SK-N-SH (cell line): ENCODE results near the gene CNTLN.

Experiments used
- CTCF ChIP-seq: fragments of 200-600 bp; sonication (generic); IDR thresholded peaks from 2 replicates; pipeline ENCODE4 v1.6.1; 2017; ENCODE audit warnings: antibody characterized with exemption, mild to moderate bottlenecking, moderate library complexity
- EZH2phosphoT487 ChIP-seq: fragments of 200-600 bp; sonication (generic); IDR thresholded peaks from 2 replicates; pipeline ENCODE4 v1.6.1; 2017; ENCODE audit warnings: low read depth, mixed run types, mild to moderate bottlenecking, antibody characterized with exemption, moderate library complexity, borderline replicate concordance
- GATA2 ChIP-seq: sonication (generic); formaldehyde crosslinking; IDR thresholded peaks from 2 replicates; pipeline ENCODE4 v1.5.0; 2020; ENCODE audit warnings: mild to moderate bottlenecking, missing genetic modification reagents
- JUND ChIP-seq: IDR thresholded peaks from 2 replicates; pipeline ENCODE4 v1.4.0; 2012
- NFIC ChIP-seq: IDR thresholded peaks from 2 replicates; pipeline ENCODE4 v1.4.0; 2012; ENCODE audit warnings: borderline replicate concordance
- PBX3 ChIP-seq: IDR thresholded peaks from 2 replicates; pipeline ENCODE4; 2012
- POLR2AphosphoS5 ChIP-seq: IDR thresholded peaks from 2 replicates; pipeline ENCODE4 v1.6.1; 2012; ENCODE audit warnings: low read depth, low read length
- RAD21 ChIP-seq: IDR thresholded peaks from 2 replicates; pipeline ENCODE4 v1.6.1; 2012; ENCODE audit warnings: mild to moderate bottlenecking, low read length
- RCOR1 ChIP-seq: fragments of 150-350 bp; IDR thresholded peaks from 2 replicates; pipeline ENCODE4 v1.6.1; 2017; ENCODE audit warnings: antibody characterized with exemption, low read length
- REST ChIP-seq: IDR thresholded peaks from 2 replicates; pipeline ENCODE4 v1.6.1; 2012; ENCODE audit warnings: mild to moderate bottlenecking, low read depth, low read length, moderate library complexity
- RFX5 ChIP-seq: IDR thresholded peaks from 2 replicates; pipeline ENCODE4 v1.6.1; 2012; ENCODE audit warnings: mild to moderate bottlenecking, improper control_type of control experiment, low read length
- RXRA ChIP-seq: IDR thresholded peaks from 2 replicates; pipeline ENCODE4 v1.4.0; 2012; ENCODE audit warnings: low read depth, mild to moderate bottlenecking, borderline replicate concordance
- TAF1 ChIP-seq: IDR thresholded peaks from 2 replicates; pipeline ENCODE4 v1.6.1; 2012; ENCODE audit warnings: low read depth, mild to moderate bottlenecking, low read length, moderate library complexity, borderline replicate concordance

- TF ChIP-seq CTCF = no peak
- TF ChIP-seq POLR2AphosphoS5 = no peak
- TF ChIP-seq RCOR1 = no peak
- no peak for TF ChIP-seq RAD21
- no peak for TF ChIP-seq REST
- TF ChIP-seq RFX5 = no peak
- TF ChIP-seq RXRA = no peak
- TF ChIP-seq PBX3 = no peak
- TF ChIP-seq JUND = no peak
- no peak for TF ChIP-seq NFIC
- TF ChIP-seq GATA2 (CRISPR knock-in tag) = no peak
- no peak for TF ChIP-seq EZH2phosphoT487
- no peak for TF ChIP-seq TAF1
Measured at GRCh38 chr9:17481565-17481964, 346.7 kb downstream of the CNTLN start.
